GM12891 (cell line): ENCODE results near the gene NHSL1.
A peak's percentile ranks its signal among the peaks of the same experiment; 100 is the strongest.

ENCODE experiments used
- DNase-seq: peaks from one replicate; pipeline ENCODE4 v3.0.0; 2011; ENCODE audit warnings: low spot score; ENCODE audit not compliant: insufficient read length
- FAIRE-seq: peaks from 2 replicates; lab custom pipeline; 2011; peaks lifted over from hg19 to GRCh38; lab: Jason Lieb, UNC
- PAX5 ChIP-seq: IDR thresholded peaks from 2 replicates; pipeline ENCODE4 v1.6.1; 2011; ENCODE audit warnings: low read length, moderate library complexity, mild to moderate bottlenecking; ENCODE audit not compliant: insufficient read depth, severe bottlenecking
- POLR2A ChIP-seq: IDR thresholded peaks from 2 replicates; pipeline ENCODE4 v1.6.1; 2011; ENCODE audit warnings: low read depth, low read length, control low read depth
- POLR2AphosphoS5 ChIP-seq: IDR thresholded peaks from 2 replicates; pipeline ENCODE4 v1.6.1; 2011; ENCODE audit warnings: low read depth, low read length, control low read depth
- POU2F2 ChIP-seq: IDR thresholded peaks from 2 replicates; pipeline ENCODE4 v1.6.1; 2011; ENCODE audit warnings: low read depth, mild to moderate bottlenecking, control low read depth, low read length, moderate library complexity
- SPI1 ChIP-seq: IDR thresholded peaks from 2 replicates; pipeline ENCODE4 v1.6.1; 2011; ENCODE audit warnings: low read depth, low read length, control low read depth
- TAF1 ChIP-seq: IDR thresholded peaks from 2 replicates; pipeline ENCODE4 v1.6.1; 2011; ENCODE audit warnings: low read depth, low read length, control low read depth

Gene NHSL1

GRCh38 chr6:138468320-138469015 lies 30.8 kb downstream of the NHSL1 start:
- FAIRE-seq: no peak
- no peak for DNase-seq
- TF ChIP-seq SPI1: no peak
- no peak for TF ChIP-seq POLR2AphosphoS5
- no peak for TF ChIP-seq PAX5
- TF ChIP-seq POLR2A: no peak
- TF ChIP-seq POU2F2: no peak
- no peak for TF ChIP-seq TAF1

GRCh38 chr6:138467901-138468300 lies 31.4 kb downstream of the NHSL1 start:
- FAIRE-seq (no peak), DNase-seq (no peak)

GRCh38 chr6:138465007-138465645 lies 34.2 kb downstream of the NHSL1 start:
- FAIRE-seq (no peak), DNase-seq (no peak)
- no peak for TF ChIP-seq SPI1

More at GRCh38 chr6:138467901-138468300, 31.4 kb downstream of the NHSL1 start:
- TF ChIP-seq POLR2AphosphoS5: no peak
- no peak for TF ChIP-seq PAX5
- no peak for TF ChIP-seq POLR2A
- TF ChIP-seq TAF1: no peak
- TF ChIP-seq POU2F2: no peak
- no peak for TF ChIP-seq SPI1

GRCh38 chr6:138464085-138464484 lies 35.2 kb downstream of the NHSL1 start:
- no peak for FAIRE-seq
- TF ChIP-seq TAF1: no peak
- TF ChIP-seq POU2F2: no peak
- no peak for TF ChIP-seq POLR2A
- no peak for TF ChIP-seq SPI1
- no peak for TF ChIP-seq PAX5
- no peak for TF ChIP-seq POLR2AphosphoS5
- DNase-seq: no peak

GRCh38 chr6:138461647-138462046 lies 37.6 kb downstream of the NHSL1 start:
- DNase-seq (no peak), FAIRE-seq (no peak)
- TF ChIP-seq TAF1: no peak
- no peak for TF ChIP-seq PAX5
- no peak for TF ChIP-seq POLR2AphosphoS5
- TF ChIP-seq SPI1: no peak
- no peak for TF ChIP-seq POU2F2

DNA sequence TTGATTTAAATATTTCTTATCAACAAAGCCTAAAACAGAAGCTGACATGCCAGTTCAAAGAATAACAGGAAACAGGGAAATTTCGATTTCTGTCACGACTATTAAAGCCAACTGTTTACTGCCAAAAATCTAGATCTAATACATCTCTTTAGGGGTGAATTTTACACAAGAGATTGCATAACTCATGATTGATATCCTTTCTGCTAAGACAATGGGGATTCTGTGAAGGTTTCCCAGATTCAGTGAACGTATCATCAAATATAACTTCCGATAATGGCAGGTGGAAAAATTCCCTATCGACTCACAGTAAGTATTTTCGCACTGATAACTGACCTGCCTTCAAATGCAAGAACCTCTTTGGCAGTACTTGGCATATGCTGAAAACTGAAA lies 42.9 kb downstream of the NHSL1 start:
- FAIRE-seq: peak; percentile 31

DNA sequence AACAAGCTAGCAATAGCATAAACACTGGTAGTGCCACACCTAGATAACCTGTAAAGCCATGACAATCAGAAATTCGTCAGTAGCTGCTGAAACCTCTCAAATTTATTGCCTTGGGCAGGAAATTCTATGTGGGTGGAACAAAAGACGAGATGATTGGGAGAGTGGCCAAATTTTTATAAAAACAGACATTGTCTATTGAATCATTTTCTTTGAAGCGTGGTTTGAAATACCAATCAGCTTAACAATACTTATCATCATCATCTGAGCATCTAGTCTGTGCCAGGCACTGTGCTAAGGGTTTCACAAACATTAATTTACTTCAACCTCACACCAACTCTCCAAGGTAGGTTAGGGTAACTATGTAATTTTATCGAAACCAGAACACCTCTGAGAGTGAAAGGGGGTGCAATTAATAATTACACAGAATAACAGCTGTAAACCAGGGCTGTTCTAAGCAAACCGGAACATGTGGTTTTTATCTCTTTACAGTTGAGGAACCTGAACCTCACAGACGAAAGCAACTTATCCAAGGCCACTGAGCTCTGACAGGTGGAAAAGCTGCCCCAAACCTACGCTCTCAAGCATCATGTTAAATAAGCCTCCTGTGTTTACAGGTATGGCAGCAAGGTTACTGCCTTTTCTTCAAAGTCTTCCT lies 43.4 kb downstream of the NHSL1 start:
- FAIRE-seq (peak; percentile 76), DNase-seq (peak; percentile 20)
- TF ChIP-seq SPI1 (0 out of 2 replicates have a peak, but pooled peaks have one; percentile 6), PAX5 (no peak), POLR2A (no peak), POU2F2 (no peak), TAF1 (no peak), POLR2AphosphoS5 (no peak)

More for the DNA sequence above, 42.9 kb downstream of the NHSL1 start:
- no peak for DNase-seq
- TF ChIP-seq SPI1: no peak
- no peak for TF ChIP-seq PAX5
- TF ChIP-seq TAF1: no peak
- no peak for TF ChIP-seq POLR2AphosphoS5
- TF ChIP-seq POU2F2: no peak
- no peak for TF ChIP-seq POLR2A

DNA sequence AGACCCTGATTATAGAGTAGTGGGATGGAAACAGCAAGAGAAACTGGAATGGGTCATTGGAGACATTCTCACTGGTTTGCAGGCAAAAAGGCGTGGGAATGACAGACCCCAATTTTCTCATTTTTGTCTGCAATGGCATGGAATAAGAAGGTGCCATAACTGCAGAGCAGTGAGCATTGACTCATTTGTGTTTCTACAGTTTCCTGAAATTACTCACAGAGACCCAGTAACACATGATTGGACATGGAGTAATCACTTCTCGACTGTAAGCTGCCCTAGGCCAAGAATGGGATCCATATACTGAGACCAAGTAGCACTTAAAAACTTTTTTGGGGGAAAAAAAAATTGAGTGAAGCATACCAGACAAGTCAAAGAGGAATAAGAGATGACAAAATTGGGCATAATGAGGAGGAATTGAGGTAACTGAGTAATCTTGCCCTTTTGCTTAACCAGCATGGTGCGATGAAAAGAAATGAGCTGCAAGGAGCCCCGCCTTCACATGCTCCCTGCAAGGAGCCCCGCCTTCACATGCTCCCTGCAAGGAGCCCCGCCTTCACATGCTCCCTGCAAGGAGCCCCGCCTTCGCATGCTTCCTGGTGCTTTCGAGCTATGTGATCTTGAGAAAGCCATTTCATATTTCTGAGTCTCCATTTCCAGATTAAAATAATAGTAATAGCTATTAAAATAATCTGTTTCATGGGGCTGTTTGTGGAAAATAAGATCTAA lies 44.1 kb downstream of the NHSL1 start:
- TF ChIP-seq TAF1 (no peak), PAX5 (no peak), POLR2AphosphoS5 (no peak), POU2F2 (no peak), SPI1 (no peak), POLR2A (no peak)
- FAIRE-seq (peak; percentile 5), DNase-seq (no peak)

GRCh38 chr6:138451043-138451442 lies 48.3 kb downstream of the NHSL1 start:
- FAIRE-seq (no peak), DNase-seq (no peak)
- TF ChIP-seq POLR2A (no peak), POU2F2 (no peak), TAF1 (no peak), POLR2AphosphoS5 (no peak), PAX5 (no peak), SPI1 (no peak)
